Ammon's horn (tissue), 1 donor: Measurements from ENCODE around the gene MRPL1.
"Not testable (repeated sequence)": the region's sequence is repeated elsewhere in the genome, so short reads cannot be mapped to it uniquely, and the experiment has no call there.

Experiments used
- DNase-seq: peaks from one replicate; pipeline ENCODE4 v3.0.0-alpha.2; 2016; ENCODE audit warnings: low spot score

The MRPL1 gene

GRCh38 chr4:77849278-77849965 lies 13.2 kb upstream of the MRPL1 start:
- no peak for DNase-seq

GRCh38 chr4:77852892-77853495 lies 9.6 kb upstream of the MRPL1 start:
- DNase-seq: no peak

- no peak for DNase-seq
Observed at GRCh38 chr4:77854431-77855111, 8.1 kb upstream of the MRPL1 start.

GRCh38 chr4:77856152-77856551 lies 6.5 kb upstream of the MRPL1 start:
- no peak for DNase-seq

- DNase-seq: no peak
Observed at GRCh38 chr4:77859256-77859655, 3.4 kb upstream of the MRPL1 start.

GRCh38 chr4:77861495-77861894 lies 1.1 kb upstream of the MRPL1 start:
- no peak for DNase-seq

- not testable (repeated sequence) for DNase-seq
Observed at GRCh38 chr4:77863341-77863740, 711 bp downstream of the MRPL1 start.

- no peak for DNase-seq
Observed at GRCh38 chr4:77865259-77865658, 2.6 kb downstream of the MRPL1 start.

- DNase-seq: no peak
Observed at GRCh38 chr4:77872723-77873445, 10.3 kb downstream of the MRPL1 start.

GRCh38 chr4:77877167-77877566 lies 14.5 kb downstream of the MRPL1 start:
- DNase-seq: no peak

GRCh38 chr4:77877771-77878565 lies 15.3 kb downstream of the MRPL1 start:
- DNase-seq: no peak

- DNase-seq: no peak
Observed at GRCh38 chr4:77880784-77881183, 18.2 kb downstream of the MRPL1 start.

- no peak for DNase-seq
Observed at GRCh38 chr4:77881460-77882295, 19.0 kb downstream of the MRPL1 start.

GRCh38 chr4:77893451-77893850 lies 30.8 kb downstream of the MRPL1 start:
- no peak for DNase-seq

GRCh38 chr4:77899607-77900006 lies 37.0 kb downstream of the MRPL1 start:
- no peak for DNase-seq

GRCh38 chr4:77903186-77903585 lies 40.6 kb downstream of the MRPL1 start:
- DNase-seq: no peak

- no peak for DNase-seq
Observed at GRCh38 chr4:77905651-77906263, 43.1 kb downstream of the MRPL1 start.

- no peak for DNase-seq
Observed at GRCh38 chr4:77910676-77911075, 48.0 kb downstream of the MRPL1 start.

GRCh38 chr4:77911091-77911490 lies 48.5 kb downstream of the MRPL1 start:
- no peak for DNase-seq

GRCh38 chr4:77911842-77912450 lies 49.3 kb downstream of the MRPL1 start:
- DNase-seq: no peak
